ENCODE data around the gene WFS1. TPM values are rescaled to one million over a fixed set of nuclear protein-coding genes. Genes with fewer than 3 reads are reported as not detected.

Gene WFS1
- total RNA-seq, 1 donor: 17.0 TPM

DNA sequence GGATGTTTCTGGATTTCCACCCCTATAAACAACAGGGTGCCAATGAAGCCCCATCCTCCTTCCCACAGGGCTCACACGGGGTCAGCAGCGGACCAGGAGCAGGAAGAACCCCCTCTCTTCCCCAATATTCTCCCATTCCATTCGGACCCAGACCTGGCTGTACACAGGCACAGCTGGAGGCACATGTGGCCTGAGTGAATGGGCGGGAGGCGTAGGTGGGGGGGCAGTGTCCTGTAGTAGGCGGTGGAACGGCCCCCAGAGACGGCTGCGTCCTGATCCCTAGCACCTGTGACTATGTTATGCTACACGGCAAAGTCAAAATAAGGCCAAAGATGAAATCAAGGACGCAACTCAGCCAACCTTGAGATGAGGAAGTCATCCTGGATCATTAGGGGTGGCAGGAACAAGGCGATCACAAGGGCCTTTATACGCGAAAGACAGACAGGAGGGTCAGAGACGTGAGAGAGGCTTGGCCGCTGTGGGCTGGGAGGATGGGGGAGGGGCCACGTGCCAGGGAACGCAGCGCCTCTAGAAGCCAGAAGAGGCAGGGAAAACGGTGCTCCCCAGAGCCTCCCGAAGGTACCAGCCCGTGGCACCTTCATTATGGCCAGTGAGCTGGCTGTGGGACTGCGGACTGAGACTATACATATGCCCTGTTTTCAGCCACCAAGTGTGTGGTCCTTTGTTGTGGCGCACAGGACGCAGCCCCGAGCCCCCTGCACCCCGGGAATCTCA is 75.6 kb downstream of the WFS1 start:
- Histone ChIP-seq H3K4me2 (ENCODE audit: insufficient read depth, low read length) (no peak overlapping the region), H3K27ac (ENCODE audit: low read depth, low read length) (peak overlapping the region; percentile 75), H2AFZ (ENCODE audit: low read length) (no peak overlapping the region), H3K79me2 (ENCODE audit: insufficient read depth, low read length) (no peaks in the 10 kb centered on the region), H4K20me1 (ENCODE audit: insufficient read depth, low read length) (no peaks in the 10 kb centered on the region), H3K4me3 (ENCODE audit: insufficient read depth, low read length) (no peak overlapping the region), H3K36me3 (ENCODE audit: insufficient read depth, low read length) (no peaks in the 10 kb centered on the region), H3K4me1 (ENCODE audit: insufficient read depth, low read length) (peaks cover 12% of the 10 kb centered on the region), H3K27me3 (ENCODE audit: insufficient read depth, low read length) (peaks cover 7% of the 10 kb centered on the region), H3K9me3 (ENCODE audit: low read depth, low read length) (no peaks in the 10 kb centered on the region)
- no peak for DNase-seq (ENCODE audit: insufficient read length, low spot score, missing footprints)
- TF ChIP-seq, protein P1, sequence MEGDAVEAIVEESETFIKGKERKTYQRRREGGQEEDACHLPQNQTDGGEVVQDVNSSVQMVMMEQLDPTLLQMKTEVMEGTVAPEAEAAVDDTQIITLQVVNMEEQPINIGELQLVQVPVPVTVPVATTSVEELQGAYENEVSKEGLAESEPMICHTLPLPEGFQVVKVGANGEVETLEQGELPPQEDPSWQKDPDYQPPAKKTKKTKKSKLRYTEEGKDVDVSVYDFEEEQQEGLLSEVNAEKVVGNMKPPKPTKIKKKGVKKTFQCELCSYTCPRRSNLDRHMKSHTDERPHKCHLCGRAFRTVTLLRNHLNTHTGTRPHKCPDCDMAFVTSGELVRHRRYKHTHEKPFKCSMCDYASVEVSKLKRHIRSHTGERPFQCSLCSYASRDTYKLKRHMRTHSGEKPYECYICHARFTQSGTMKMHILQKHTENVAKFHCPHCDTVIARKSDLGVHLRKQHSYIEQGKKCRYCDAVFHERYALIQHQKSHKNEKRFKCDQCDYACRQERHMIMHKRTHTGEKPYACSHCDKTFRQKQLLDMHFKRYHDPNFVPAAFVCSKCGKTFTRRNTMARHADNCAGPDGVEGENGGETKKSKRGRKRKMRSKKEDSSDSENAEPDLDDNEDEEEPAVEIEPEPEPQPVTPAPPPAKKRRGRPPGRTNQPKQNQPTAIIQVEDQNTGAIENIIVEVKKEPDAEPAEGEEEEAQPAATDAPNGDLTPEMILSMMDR (IDR thresholded peaks at IDR 0.05; ENCODE audit: extremely low read depth, low read depth, low read length): no peak

DNA sequence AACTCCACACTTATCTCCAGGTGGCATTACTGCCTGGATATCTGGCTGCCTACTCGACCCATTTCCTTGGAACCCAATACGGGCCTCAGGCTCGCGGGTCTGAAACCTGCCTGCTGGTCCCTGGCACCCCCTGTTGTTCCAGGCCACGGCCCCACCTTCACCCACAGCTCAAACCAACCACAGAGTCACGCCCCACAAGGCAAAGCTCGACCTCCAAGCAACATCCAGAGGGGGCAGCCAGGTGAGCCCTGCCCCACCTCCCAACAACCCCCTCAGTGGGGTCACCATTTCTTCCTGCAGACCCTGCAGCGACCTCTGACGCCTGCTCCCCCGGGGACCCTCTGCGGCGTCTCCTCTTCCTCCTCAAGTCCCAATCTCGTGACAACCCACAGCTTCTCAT is 76.2 kb downstream of the WFS1 start:
- TF ChIP-seq, protein P1 (IDR thresholded peaks at IDR 0.05; ENCODE audit: extremely low read depth, low read depth, low read length): no peak
- Histone ChIP-seq H3K27me3 (ENCODE audit: insufficient read depth, low read length) (peaks cover 7% of the 10 kb centered on the region), H3K79me2 (ENCODE audit: insufficient read depth, low read length) (no peaks in the 10 kb centered on the region), H3K4me1 (ENCODE audit: insufficient read depth, low read length) (peaks cover 12% of the 10 kb centered on the region), H3K4me2 (ENCODE audit: insufficient read depth, low read length) (no peak overlapping the region), H3K27ac (ENCODE audit: low read depth, low read length) (no peak overlapping the region), H2AFZ (ENCODE audit: low read length) (no peak overlapping the region), H4K20me1 (ENCODE audit: insufficient read depth, low read length) (no peaks in the 10 kb centered on the region), H3K36me3 (ENCODE audit: insufficient read depth, low read length) (no peaks in the 10 kb centered on the region), H3K9me3 (ENCODE audit: low read depth, low read length) (no peaks in the 10 kb centered on the region), H3K4me3 (ENCODE audit: insufficient read depth, low read length) (no peak overlapping the region)
- peak; percentile 63 for DNase-seq (ENCODE audit: insufficient read length, low spot score, missing footprints)

DNA sequence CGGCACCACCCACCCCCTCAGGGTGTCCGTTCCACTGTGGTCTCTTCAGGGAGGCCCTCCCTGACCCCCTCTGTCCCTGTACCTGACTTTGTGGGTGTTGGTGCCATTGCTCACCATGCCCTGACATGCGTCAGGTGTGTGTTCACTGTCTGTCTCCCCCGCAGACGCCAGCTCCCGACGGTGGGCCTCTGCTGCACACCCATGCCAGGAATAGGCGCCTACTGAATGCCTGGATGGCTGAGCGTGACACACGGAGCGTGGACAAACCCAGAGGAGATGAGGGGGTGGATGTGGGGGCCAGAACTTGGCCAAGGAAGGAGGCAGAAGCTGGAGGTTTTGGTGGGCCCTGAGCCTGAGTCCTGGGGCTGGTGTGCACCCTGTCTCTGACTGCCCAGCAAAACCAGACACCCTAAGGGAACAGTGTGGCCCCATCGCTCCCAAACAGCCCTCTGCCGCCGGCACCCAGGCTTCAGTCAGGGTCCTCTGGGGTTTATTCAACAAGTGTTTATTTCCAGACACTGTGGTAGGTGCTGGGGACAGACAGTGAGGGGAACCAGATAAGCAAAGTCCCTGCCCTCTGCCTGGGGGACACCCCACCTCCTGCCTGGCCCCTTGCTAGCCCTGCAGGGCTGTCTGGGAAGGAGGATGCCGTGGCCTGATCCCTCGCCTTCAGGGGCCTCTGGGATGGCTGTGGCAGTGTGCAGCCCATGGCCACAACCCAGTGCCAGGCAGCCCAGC is 76.9 kb downstream of the WFS1 start:
- Histone ChIP-seq H3K9me3 (ENCODE audit: low read depth, low read length) (no peaks in the 10 kb centered on the region), H3K4me1 (ENCODE audit: insufficient read depth, low read length) (peaks cover 12% of the 10 kb centered on the region), H3K79me2 (ENCODE audit: insufficient read depth, low read length) (no peaks in the 10 kb centered on the region), H3K27me3 (ENCODE audit: insufficient read depth, low read length) (peaks cover 7% of the 10 kb centered on the region), H2AFZ (ENCODE audit: low read length) (no peak overlapping the region), H3K4me3 (ENCODE audit: insufficient read depth, low read length) (no peak overlapping the region), H3K36me3 (ENCODE audit: insufficient read depth, low read length) (no peaks in the 10 kb centered on the region), H4K20me1 (ENCODE audit: insufficient read depth, low read length) (no peaks in the 10 kb centered on the region), H3K27ac (ENCODE audit: low read depth, low read length) (no peak overlapping the region), H3K4me2 (ENCODE audit: insufficient read depth, low read length) (no peak overlapping the region)
- TF ChIP-seq, protein P1 (IDR thresholded peaks at IDR 0.05; ENCODE audit: extremely low read depth, low read depth, low read length): no peak
- peak; percentile 55 for DNase-seq (ENCODE audit: insufficient read length, low spot score, missing footprints)

DNA sequence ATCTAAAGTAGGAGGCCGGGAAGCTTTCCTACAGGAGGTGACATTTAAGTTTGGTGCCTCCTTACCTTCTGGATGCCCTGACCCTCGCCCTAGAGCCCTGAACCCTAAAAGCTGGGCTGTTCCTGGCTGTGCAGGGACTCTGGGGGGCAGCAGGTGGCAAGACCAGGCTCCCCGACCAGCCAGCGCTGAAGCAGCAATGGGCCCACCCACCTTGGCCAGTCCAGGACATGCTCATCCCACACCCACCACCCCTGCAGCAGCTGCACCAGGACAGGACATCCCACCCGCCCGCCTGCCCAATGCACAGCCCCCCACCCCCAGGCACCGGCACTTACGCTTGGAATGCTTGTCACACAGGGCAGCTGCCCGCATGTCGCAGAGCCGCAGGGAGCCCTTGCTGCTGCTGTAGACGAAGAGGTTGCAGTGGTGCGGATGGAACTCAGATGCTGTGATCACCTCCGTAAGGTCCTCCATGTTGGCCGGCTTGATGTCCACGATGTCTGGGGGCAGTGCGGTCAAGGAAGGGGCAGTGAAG is 77.9 kb downstream of the WFS1 start:
- DNase-seq (ENCODE audit: insufficient read length, low spot score, missing footprints): no peak

More for the DNA sequence above, 77.9 kb downstream of the WFS1 start:
- Histone ChIP-seq H3K9me3 (ENCODE audit: low read depth, low read length) (no peaks in the 10 kb centered on the region), H3K4me3 (ENCODE audit: insufficient read depth, low read length) (no peak overlapping the region), H3K4me2 (ENCODE audit: insufficient read depth, low read length) (no peak overlapping the region), H3K27ac (ENCODE audit: low read depth, low read length) (no peak overlapping the region), H4K20me1 (ENCODE audit: insufficient read depth, low read length) (no peaks in the 10 kb centered on the region), H3K4me1 (ENCODE audit: insufficient read depth, low read length) (peaks cover 12% of the 10 kb centered on the region), H2AFZ (ENCODE audit: low read length) (no peak overlapping the region), H3K36me3 (ENCODE audit: insufficient read depth, low read length) (no peaks in the 10 kb centered on the region), H3K79me2 (ENCODE audit: insufficient read depth, low read length) (no peaks in the 10 kb centered on the region), H3K27me3 (ENCODE audit: insufficient read depth, low read length) (peaks cover 7% of the 10 kb centered on the region)
- TF ChIP-seq, protein P1 (IDR thresholded peaks at IDR 0.05; ENCODE audit: extremely low read depth, low read depth, low read length): no peak

Data from osteoblast (primary cell).